ENCODE data around the gene HS3ST3A1. TPM values are rescaled to one million over a fixed set of nuclear protein-coding genes. Genes with fewer than 3 reads are reported as not detected.
A peak's percentile ranks its signal among the peaks of the same experiment; 100 is the strongest.

The HS3ST3A1 gene
- total and polyA plus RNA-seq, 8 donors: 0.56 to 10.7 (median 1.8) TPM; not detected in 1

DNA sequence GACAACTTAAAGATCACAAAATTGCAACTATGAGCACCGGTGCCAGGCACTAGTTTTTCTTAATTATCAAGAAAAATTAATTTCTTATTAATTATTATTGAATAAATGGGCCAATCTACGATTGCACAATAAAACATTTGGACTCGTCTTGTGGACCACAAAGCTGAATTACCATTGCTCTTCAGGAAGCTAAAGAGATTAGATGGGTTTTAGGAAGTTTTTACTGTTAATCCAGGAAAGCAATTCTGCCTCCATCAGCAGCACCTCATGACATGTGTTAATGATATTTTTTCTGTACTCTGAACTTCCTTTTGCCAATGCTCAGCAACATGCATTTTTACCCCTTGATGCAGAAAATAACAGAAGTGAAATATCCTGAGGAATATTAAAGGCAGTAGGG is 37.9 kb downstream of the HS3ST3A1 start:
- no peak for TF ChIP-seq POLR2AphosphoS5 (IDR thresholded peaks at IDR 0.05)
- TF ChIP-seq EP300 (IDR thresholded peaks at IDR 0.05): no peak
- WGBS, 5 donors: 58 to 67% (median 60%) methylated on average over 3 of the region's 3 CpGs

DNA sequence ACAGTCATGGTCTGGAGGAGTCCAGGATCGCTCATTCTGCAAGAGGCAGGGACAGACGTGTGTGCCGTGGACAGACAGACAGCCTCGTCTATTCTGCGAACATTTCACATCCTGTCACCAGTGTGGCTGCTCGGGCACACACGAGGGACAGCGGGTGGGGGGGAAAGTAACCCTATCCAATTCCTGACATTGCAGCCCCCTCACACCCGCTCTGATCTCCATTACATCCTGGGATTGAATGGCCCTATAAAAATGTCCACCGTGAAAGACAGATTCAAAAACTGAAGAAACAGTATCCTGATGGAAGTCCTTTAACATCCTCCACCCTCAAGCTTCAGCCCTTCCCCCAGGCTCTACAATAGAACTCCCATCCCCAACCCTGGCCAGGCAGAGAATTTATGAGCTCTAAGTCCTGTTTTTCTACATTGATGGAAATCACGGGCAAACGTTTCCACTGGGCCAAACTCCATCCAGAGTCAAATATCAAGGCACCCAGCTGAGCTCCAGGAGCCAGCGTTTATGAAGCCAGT is 39.4 kb downstream of the HS3ST3A1 start:
- intact Hi-C loops (cut with DNase I; ENCODE audit: low total_unique reads): no loop called here
- Histone ChIP-seq H3K27ac (no peak overlapping the region), H3K27me3 (no peaks in the 10 kb centered on the region), H3K9me3 (peaks cover 0 to 7% (median 6%) of the 10 kb centered on the region in 4 donors), H3K4me3 (no peak overlapping the region), H3K36me3 (no peaks in the 10 kb centered on the region), H3K4me1 (no peaks in the 10 kb centered on the region)
- DNase-seq: no peak
- WGBS, 5 donors: 66 to 75% (median 73%) methylated on average over 13 of the region's 13 CpGs
- TF ChIP-seq EP300 (IDR thresholded peaks at IDR 0.05): no peak

More for the DNA sequence above, 37.9 kb downstream of the HS3ST3A1 start:
- H3K4me1 ChIP-seq: peaks cover 0 to 1% (median 0%) of the 10 kb centered on the region in 4 donors
- no peaks in the 10 kb centered on the region for H3K27me3 ChIP-seq
- no peak overlapping the region for H3K4me3 ChIP-seq
- no peak overlapping the region for H3K27ac ChIP-seq
- DNase-seq: no peak
- H3K9me3 ChIP-seq: peaks cover 0 to 11% (median 9%) of the 10 kb centered on the region in 4 donors
- intact Hi-C loops (cut with DNase I; ENCODE audit: low total_unique reads): no loop called here
- no peaks in the 10 kb centered on the region for H3K36me3 ChIP-seq

DNA sequence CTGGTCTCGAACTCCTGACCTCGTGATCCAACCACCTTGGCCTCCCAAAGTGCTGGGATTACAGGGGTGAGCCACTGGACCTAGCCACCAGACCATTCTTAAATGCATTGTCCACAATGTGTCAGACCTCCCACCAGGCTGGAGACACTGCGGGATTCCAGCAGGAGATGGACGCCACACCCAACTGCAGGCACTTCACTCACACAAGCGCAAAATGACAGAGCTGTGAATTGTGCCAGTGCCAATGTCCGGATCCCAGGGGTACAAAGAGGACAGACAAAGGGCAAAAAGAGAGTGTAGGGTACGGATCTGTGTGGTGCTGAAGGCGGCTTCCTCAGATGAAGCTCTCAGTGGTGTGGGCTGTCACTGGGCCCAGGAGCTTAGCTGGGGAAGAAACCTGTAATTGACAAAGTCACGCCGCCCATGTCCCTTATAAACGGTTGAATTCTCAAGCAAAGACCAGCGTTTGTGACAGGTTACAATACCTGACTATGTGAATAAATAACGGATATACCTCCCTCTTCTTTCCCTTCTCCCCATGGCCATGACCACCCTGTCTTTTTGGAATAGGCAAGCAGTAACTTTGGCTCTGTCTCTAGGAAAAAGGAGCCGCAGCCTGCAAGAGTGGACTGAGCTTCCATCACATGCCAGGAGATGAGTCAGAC is 40.0 kb downstream of the HS3ST3A1 start:
- Histone ChIP-seq H3K27me3 (no peaks in the 10 kb centered on the region), H3K36me3 (no peaks in the 10 kb centered on the region), H3K4me1 (no peaks in the 10 kb centered on the region), H3K27ac (no peak overlapping the region), H3K9me3 (peaks cover 0 to 1% (median under 1%) of the 10 kb centered on the region in 4 donors), H3K4me3 (no peak overlapping the region)
- intact Hi-C loops (cut with DNase I; ENCODE audit: low total_unique reads): no loop called here
- peak in 1 of 2 donors; percentile 59 for DNase-seq
- WGBS, 5 donors: 83 to 90% (median 88%) methylated on average over 14 of the region's 14 CpGs
- TF ChIP-seq, protein P1, sequence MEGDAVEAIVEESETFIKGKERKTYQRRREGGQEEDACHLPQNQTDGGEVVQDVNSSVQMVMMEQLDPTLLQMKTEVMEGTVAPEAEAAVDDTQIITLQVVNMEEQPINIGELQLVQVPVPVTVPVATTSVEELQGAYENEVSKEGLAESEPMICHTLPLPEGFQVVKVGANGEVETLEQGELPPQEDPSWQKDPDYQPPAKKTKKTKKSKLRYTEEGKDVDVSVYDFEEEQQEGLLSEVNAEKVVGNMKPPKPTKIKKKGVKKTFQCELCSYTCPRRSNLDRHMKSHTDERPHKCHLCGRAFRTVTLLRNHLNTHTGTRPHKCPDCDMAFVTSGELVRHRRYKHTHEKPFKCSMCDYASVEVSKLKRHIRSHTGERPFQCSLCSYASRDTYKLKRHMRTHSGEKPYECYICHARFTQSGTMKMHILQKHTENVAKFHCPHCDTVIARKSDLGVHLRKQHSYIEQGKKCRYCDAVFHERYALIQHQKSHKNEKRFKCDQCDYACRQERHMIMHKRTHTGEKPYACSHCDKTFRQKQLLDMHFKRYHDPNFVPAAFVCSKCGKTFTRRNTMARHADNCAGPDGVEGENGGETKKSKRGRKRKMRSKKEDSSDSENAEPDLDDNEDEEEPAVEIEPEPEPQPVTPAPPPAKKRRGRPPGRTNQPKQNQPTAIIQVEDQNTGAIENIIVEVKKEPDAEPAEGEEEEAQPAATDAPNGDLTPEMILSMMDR (IDR thresholded peaks at IDR 0.05): no peak
- TF ChIP-seq POLR2A (IDR thresholded peaks at IDR 0.05) (no peak), EP300 (IDR thresholded peaks at IDR 0.05) (no peak), POLR2AphosphoS5 (IDR thresholded peaks at IDR 0.05) (no peak)

GRCh38 chr17:13560935-13561334 is 40.8 kb downstream of the HS3ST3A1 start:
- 74 to 94% (median 88%) methylated on average over 1 of the region's 1 CpG for WGBS, 5 donors
- intact Hi-C loops (cut with DNase I; ENCODE audit: low total_unique reads): no loop called here
- H3K27ac ChIP-seq: no peak overlapping the region

DNA sequence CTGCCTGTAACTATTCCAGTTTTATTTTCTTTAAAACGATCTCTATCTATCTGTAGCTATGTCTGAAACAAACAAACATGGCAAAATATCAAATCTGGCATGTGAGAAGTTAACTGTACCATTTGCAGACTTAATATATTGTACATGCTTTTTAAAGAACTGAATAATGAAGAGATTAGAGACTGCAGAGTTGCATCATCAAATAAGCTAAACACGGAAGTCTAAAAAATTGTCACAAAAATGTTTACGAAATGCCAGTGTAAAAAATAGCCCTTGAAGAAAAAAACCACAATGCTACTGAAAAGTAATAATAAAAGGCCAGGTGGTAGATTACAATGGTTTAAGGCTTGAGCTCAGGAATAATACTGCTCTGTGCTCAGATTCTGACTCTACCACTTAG is 43.1 kb downstream of the HS3ST3A1 start:
- no peaks in the 10 kb centered on the region for H3K36me3 ChIP-seq
- TF ChIP-seq, protein P1 (IDR thresholded peaks at IDR 0.05): no peak
- TF ChIP-seq POLR2A (IDR thresholded peaks at IDR 0.05) (no peak), EP300 (IDR thresholded peaks at IDR 0.05) (no peak), POLR2AphosphoS5 (IDR thresholded peaks at IDR 0.05) (no peak)
- intact Hi-C loops (cut with DNase I; ENCODE audit: low total_unique reads): no loop called here
- no peak overlapping the region for H3K27ac ChIP-seq
- no peaks in the 10 kb centered on the region for H3K4me1 ChIP-seq
- 52 to 67% (median 65%) methylated on average over 3 of the region's 3 CpGs for WGBS, 5 donors
- H3K27me3 ChIP-seq: no peaks in the 10 kb centered on the region
- H3K9me3 ChIP-seq: no peaks in the 10 kb centered on the region
- no peak for DNase-seq
- no peak overlapping the region for H3K4me3 ChIP-seq

More at GRCh38 chr17:13560935-13561334, 40.8 kb downstream of the HS3ST3A1 start:
- Histone ChIP-seq H3K4me3 (no peak overlapping the region), H3K27me3 (no peaks in the 10 kb centered on the region), H3K9me3 (no peaks in the 10 kb centered on the region), H3K36me3 (no peaks in the 10 kb centered on the region), H3K4me1 (no peaks in the 10 kb centered on the region)
- no peak for TF ChIP-seq POLR2AphosphoS5 (IDR thresholded peaks at IDR 0.05)
- no peak for TF ChIP-seq EP300 (IDR thresholded peaks at IDR 0.05)
- TF ChIP-seq, protein P1 (IDR thresholded peaks at IDR 0.05): no peak
- TF ChIP-seq POLR2A (IDR thresholded peaks at IDR 0.05): no peak
- DNase-seq: no peak
